H1 (cell line): ENCODE data around the gene F11R. TPM values are rescaled to one million over a fixed set of nuclear protein-coding genes. Genes with fewer than 3 reads are reported as not detected.
A peak's percentile ranks its signal among the peaks of the same experiment; 100 is the strongest.

Experiments
- CTCF ChIA-PET: fragments of 300-600 bp; sonication (Branson Sonifier 250); formaldehyde crosslinking; loops from one replicate; lab custom pipeline; 2021; ENCODE audit not compliant: partially characterized antibody; lab: Charles Lee
- POLR2A ChIA-PET: fragments of 300-600 bp; sonication (Branson Sonifier 250); formaldehyde crosslinking; loops from one replicate; lab custom pipeline; 2021; ENCODE audit warnings: inconsistent platforms; ENCODE audit not compliant: partially characterized antibody; lab: Charles Lee
- DNase-seq, 2 experiments: peaks; one replicate each; pipeline versions ENCODE4 v3.0.0 to v3.0.0-alpha.2; 2010 to 2022; ENCODE audit warnings: low spot score in 2 of 2, low read depth in 1 of 2, mixed read lengths in 1 of 2
- FAIRE-seq: peaks from 2 replicates; lab custom pipeline; 2011; peaks lifted over from hg19 to GRCh38; lab: Jason Lieb, UNC
- H2AFZ ChIP-seq: 2 replicates; pipeline ENCODE4 v1.8.1; 2012; ENCODE audit warnings: low read length, inconsistent platforms
- H2AK5ac ChIP-seq: 2 replicates; pipeline ENCODE4 v1.6.1; 2013; ENCODE audit warnings: low read depth, low read length
- H2BK120ac ChIP-seq: replicated peaks from 2 replicates; pipeline ENCODE3; 2013; ENCODE audit warnings: low read depth, low read length, inconsistent platforms
- H2BK12ac ChIP-seq: 2 replicates; pipeline ENCODE4 v1.6.1; 2013; ENCODE audit warnings: low read depth, low read length
- H2BK15ac ChIP-seq: 2 replicates; pipeline ENCODE4 v1.6.1; 2013; ENCODE audit warnings: low read length
- H2BK20ac ChIP-seq: 2 replicates; pipeline ENCODE4 v1.6.1; 2013; ENCODE audit warnings: low read length
- H2BK5ac ChIP-seq: 2 replicates; pipeline ENCODE4 v1.6.1; 2013; ENCODE audit warnings: low read depth, low read length
- H3K14ac ChIP-seq: 2 replicates; pipeline ENCODE4 v1.6.1; 2013; ENCODE audit warnings: inconsistent platforms; ENCODE audit not compliant: insufficient read length
- H3K18ac ChIP-seq: 2 replicates; pipeline ENCODE4 v1.6.1; 2013; ENCODE audit warnings: low read length; ENCODE audit errors: extremely low read depth
- H3K23ac ChIP-seq: 2 replicates; pipeline ENCODE4 v1.6.1; 2013; ENCODE audit warnings: inconsistent platforms; ENCODE audit not compliant: insufficient read length
- H3K23me2 ChIP-seq: 2 replicates; pipeline ENCODE4 v1.6.1; 2013; ENCODE audit warnings: low read depth, low read length
- H3K27ac ChIP-seq: 2 replicates; pipeline ENCODE4 v1.6.1; 2011; ENCODE audit warnings: low read depth, low read length, inconsistent platforms
- H3K27me3 ChIP-seq, 4 experiments: replicated peaks in 1 of 4; 1 replicate in 1 of 4; 2 replicates in 3 of 4; pipeline versions ENCODE4 v1.6.1 to v1.8.1; 2011 to 2013; ENCODE audit warnings: low read length in 3 of 4, mild to moderate bottlenecking in 3 of 4, inconsistent platforms in 2 of 4, mixed read lengths in 2 of 4, moderate library complexity in 1 of 4; ENCODE audit not compliant: control insufficient read depth in 3 of 4, insufficient read depth in 3 of 4; ENCODE audit errors: extremely low read depth in 1 of 4
- H3K36me3 ChIP-seq, 4 experiments: 2 replicates each; pipeline versions ENCODE4 v1.6.1 to v1.8.1; 2011 to 2013; ENCODE audit warnings: mild to moderate bottlenecking in 4 of 4, low read length in 3 of 4, moderate library complexity in 2 of 4, control low read depth in 1 of 4, inconsistent platforms in 1 of 4; ENCODE audit not compliant: insufficient read depth in 4 of 4, control insufficient read depth in 2 of 4
- H3K4ac ChIP-seq: replicated peaks from 2 replicates; pipeline ENCODE3; 2013; ENCODE audit warnings: low read length, low read depth, mixed read lengths, inconsistent platforms; ENCODE audit not compliant: insufficient read length
- H3K4me1 ChIP-seq, 4 experiments: replicated peaks in 1 of 4; 1 replicate in 1 of 4; 2 replicates in 3 of 4; pipeline versions ENCODE4 v1.6.1 to v1.8.1; 2011 to 2013; ENCODE audit warnings: low read length in 3 of 4, inconsistent platforms in 2 of 4, mixed read lengths in 1 of 4; ENCODE audit not compliant: insufficient read depth in 4 of 4, control insufficient read depth in 3 of 4
- H3K4me2 ChIP-seq, 2 experiments: 2 replicates each; pipeline versions ENCODE4 v1.6.1 to v1.8.1; 2011 to 2013; ENCODE audit warnings: low read depth in 2 of 2, low read length in 2 of 2, control low read depth in 1 of 2, inconsistent platforms in 1 of 2, mild to moderate bottlenecking in 1 of 2; ENCODE audit not compliant: insufficient read depth in 1 of 2
- H3K4me3 ChIP-seq, 4 experiments: fragments of 200-600, 300-600 bp in 1 of 4; sonication (generic), shearing (Covaris generic), sonication (Bioruptor Twin) in 1 of 4; 2 replicates each; pipeline versions ENCODE4 v1.5.1 to v1.8.1; 2011 to 2016; ENCODE audit warnings: low read length in 4 of 4, low read depth in 3 of 4, control low read depth in 2 of 4, inconsistent platforms in 2 of 4, mild to moderate bottlenecking in 2 of 4, mixed read lengths in 1 of 4, moderate library complexity in 1 of 4; ENCODE audit not compliant: insufficient read depth in 2 of 4; ENCODE audit errors: extremely low read depth in 1 of 4
- H3K56ac ChIP-seq: replicated peaks from 2 replicates; pipeline ENCODE3; 2013; ENCODE audit warnings: low read depth, mild to moderate bottlenecking, mixed read lengths, low read length, inconsistent platforms; ENCODE audit not compliant: insufficient read length
- H3K79me1 ChIP-seq: 2 replicates; pipeline ENCODE4 v1.6.1; 2013; ENCODE audit warnings: low read depth, low read length, control low read depth
- H3K79me2 ChIP-seq, 2 experiments: 2 replicates each; pipeline versions ENCODE4 v1.6.1 to v1.8.1; 2012 to 2013; ENCODE audit warnings: low read length in 2 of 2, mild to moderate bottlenecking in 2 of 2, inconsistent platforms in 1 of 2; ENCODE audit not compliant: insufficient read depth in 2 of 2, control insufficient read depth in 1 of 2
- H3K9ac ChIP-seq, 4 experiments: replicated peaks in 1 of 4; 1 replicate in 1 of 4; 2 replicates in 3 of 4; pipeline versions ENCODE4 v1.6.1 to v1.8.1; 2011 to 2013; ENCODE audit warnings: low read depth in 3 of 4, low read length in 3 of 4, control low read depth in 2 of 4, mild to moderate bottlenecking in 2 of 4, moderate library complexity in 2 of 4, inconsistent platforms in 1 of 4; ENCODE audit errors: extremely low read depth in 1 of 4
- H3K9me3 ChIP-seq, 2 experiments: 2 replicates each; pipeline versions ENCODE4 v1.6.1 to v1.8.1; 2012 to 2013; ENCODE audit warnings: mild to moderate bottlenecking in 2 of 2, moderate library complexity in 2 of 2, control low read depth in 1 of 2, inconsistent platforms in 1 of 2, low read depth in 1 of 2, low read length in 1 of 2, mixed read lengths in 1 of 2; ENCODE audit not compliant: insufficient read depth in 2 of 2
- H4K20me1 ChIP-seq, 2 experiments: replicated peaks in 1 of 2; 2 replicates each; pipeline versions ENCODE3 to v1.8.1; 2011 to 2013; ENCODE audit warnings: inconsistent platforms in 2 of 2, low read length in 2 of 2, mild to moderate bottlenecking in 1 of 2; ENCODE audit not compliant: insufficient read depth in 2 of 2, control insufficient read depth in 1 of 2
- H4K5ac ChIP-seq: 2 replicates; pipeline ENCODE4 v1.6.1; 2013; ENCODE audit warnings: low read length, low read depth, mixed read lengths, inconsistent platforms; ENCODE audit not compliant: insufficient read length
- H4K8ac ChIP-seq: 2 replicates; pipeline ENCODE4 v1.8.0; 2013; ENCODE audit warnings: mild to moderate bottlenecking, moderate library complexity, low read length, inconsistent platforms; ENCODE audit not compliant: insufficient read depth; ENCODE audit errors: extremely low read depth
- H4K91ac ChIP-seq: replicated peaks from 2 replicates; pipeline ENCODE3; 2013; ENCODE audit warnings: low read length, mixed read lengths, inconsistent platforms; ENCODE audit not compliant: insufficient read length
- POLR2A ChIP-seq, 2 experiments: IDR thresholded peaks; 1 replicate in 1 of 2; 2 replicates in 1 of 2; pipeline ENCODE4 v1.6.1; 2011; ENCODE audit warnings: low read depth in 2 of 2, low read length in 2 of 2, mild to moderate bottlenecking in 2 of 2; ENCODE audit errors: control extremely low read depth in 1 of 2
- POLR2AphosphoS5 ChIP-seq: IDR thresholded peaks from 2 replicates; pipeline ENCODE4 v1.6.1; 2011; ENCODE audit warnings: low read depth, low read length
- RBBP5 ChIP-seq: IDR thresholded peaks from 2 replicates; pipeline ENCODE4 v1.7.1; 2012; ENCODE audit warnings: low read depth, mild to moderate bottlenecking, inconsistent platforms, low read length, moderate library complexity, borderline replicate concordance
- RNF2 ChIP-seq: fragments of 200-900, 300-1000 bp; sonication (generic); IDR thresholded peaks from 2 replicates; pipeline ENCODE4 v1.7.1; 2016; ENCODE audit warnings: borderline replicate concordance, low read depth, mild to moderate bottlenecking, antibody characterized with exemption, low read length; ENCODE audit not compliant: poor library complexity, severe bottlenecking; ENCODE audit errors: missing control alignments
- SIN3A ChIP-seq, 2 experiments: IDR thresholded peaks in 1 of 2; conservative IDR thresholded peaks in 1 of 2; 2 replicates each; pipeline ENCODE4 v1.6.1; 2011 to 2012; ENCODE audit warnings: low read length in 2 of 2, improper control_type of control experiment in 1 of 2, low read depth in 1 of 2, mild to moderate bottlenecking in 1 of 2
- TCF12 ChIP-seq: IDR thresholded peaks from 2 replicates; pipeline ENCODE4 v1.6.1; 2011; ENCODE audit warnings: low read depth, mild to moderate bottlenecking, low read length
- TEAD4 ChIP-seq: IDR thresholded peaks from 2 replicates; pipeline ENCODE4 v1.6.1; 2012; ENCODE audit warnings: low read depth, low read length, inconsistent platforms, mixed read lengths
- YY1 ChIP-seq: IDR thresholded peaks from 2 replicates; pipeline ENCODE4 v1.6.1; 2011; ENCODE audit warnings: low read depth, mild to moderate bottlenecking, low read length
- WGBS, 2 experiments: shearing (Covaris generic) in 1 of 2; methylation state at CpG; one replicate each; pipeline versions ENCODE4 v1.1.6 to v1.1.7; 2013 to 2015; ENCODE audit warnings: low lambda C conversion rate in 2 of 2, mixed read lengths in 2 of 2, inconsistent platforms in 1 of 2, low coverage in 1 of 2, missing lambda C conversion rate in 1 of 2; ENCODE audit not compliant: insufficient replicate concordance in 2 of 2, insufficient coverage in 1 of 2, insufficient read length in 1 of 2; ENCODE audit errors: extremely low coverage in 1 of 2, missing lambda C conversion rate in 1 of 2; 5-methylcytosine and 5-hydroxymethylcytosine counted together
- polyA plus RNA-seq, 7 experiments: library from polyadenylated mRNA; depleted of rRNA in 3 of 7; stranded (reverse) in 5 of 7; unstranded in 2 of 7; fragments of >200 nt in 5 of 7; fragments of 200-250 nt in 2 of 7; gene quantifications; 1 replicate in 5 of 7; 2 replicates in 1 of 7; 4 replicates in 1 of 7; pipeline versions ENCODE4 v1.2.1 to v1.2.3, GENCODE V29; 2011 to 2013; ENCODE audit warnings: missing spikeins in 2 of 7, mixed read lengths in 2 of 7
- total RNA-seq: library from RNA; stranded (reverse); fragmentation: NEBNext Ultra II Directional; extraction: Animal tissue kit (Norgen Biotek cat#: 25700); gene quantifications from 2 replicates; pipeline ENCODE4 v1.2.1, GENCODE V29; 2021
- TF ChIP-seq, protein P1 (sequence below): IDR thresholded peaks from 2 replicates; pipeline ENCODE4 v1.6.1; 2012; ENCODE audit warnings: inconsistent platforms
- TF ChIP-seq, protein P2 (sequence below): IDR thresholded peaks from 2 replicates; pipeline ENCODE4 v1.6.1; 2011; ENCODE audit warnings: low read depth, mild to moderate bottlenecking, low read length; ENCODE audit not compliant: insufficient read depth

Gene F11R
- total and polyA plus RNA-seq, 2 of the 8 experiments (the other 6 are each of a cell fraction or from before 2014, with no cell fraction given), result 159 to 200 TPM

DNA sequence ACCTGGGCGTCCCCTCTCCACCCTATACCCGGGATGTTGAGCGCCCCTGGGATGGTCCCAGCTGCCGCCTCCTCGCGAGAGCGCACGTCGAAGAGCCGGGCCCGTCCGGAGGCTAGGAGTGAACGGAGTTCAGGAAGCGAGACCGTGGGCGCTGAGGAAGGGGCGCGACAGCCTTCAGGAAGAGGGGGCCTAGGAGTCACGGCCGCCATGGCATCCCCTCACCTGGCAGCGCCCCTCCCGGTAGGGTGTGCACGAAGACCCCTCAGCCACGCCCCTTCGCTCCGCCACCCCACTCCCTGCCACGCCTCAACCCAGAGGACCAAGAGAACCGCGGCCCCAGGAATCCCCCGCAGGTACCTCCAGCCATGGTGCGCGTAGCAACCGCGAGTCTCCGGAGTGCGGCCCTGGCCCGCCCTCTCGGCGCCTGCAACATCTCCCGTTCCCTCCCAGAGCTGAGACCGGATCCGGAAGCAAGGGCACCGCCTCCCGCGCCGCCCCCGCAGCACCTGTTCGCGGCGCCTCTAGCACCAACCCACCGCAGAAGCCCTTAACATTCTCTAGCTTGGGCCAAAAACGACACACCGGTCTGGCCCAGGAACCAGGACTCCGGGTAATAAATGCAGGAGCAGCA is 17.7 kb upstream of the F11R start, which contains the start of gene TSTD1:
Gene TSTD1 (minus strand): TSS at position 442 of the 631 bp plus-strand sequence. CDS start 75 bp downstream, at position 367.
- no peak for FAIRE-seq
- Histone ChIP-seq H3K18ac (peak within 1 kb of the TSS; percentile 81), H2BK120ac (no peak within 1 kb of the TSS), H3K36me3 (peaks cover 24 to 36% (median 31%) of the 10 kb centered on the region in 4 experiments; a peak in 6 of 8 replicates), H4K20me1 (peaks cover 0 to 8% of the 10 kb centered on the region in 2 experiments), H4K8ac (peak within 1 kb of the TSS; percentile 54; the same call in 1 of the 2 replicates), H2AFZ (no peak within 1 kb of the TSS; the same call in 1 of the 2 replicates), H2BK20ac (no peak within 1 kb of the TSS), H3K27me3 (no peaks in the 10 kb centered on the region), H3K14ac (no peak within 1 kb of the TSS), H3K27ac (0 out of 2 replicates have a peak within 1 kb of the TSS, but pooled peaks have one; percentile 22), H2AK5ac (no peak within 1 kb of the TSS), H4K5ac (peak within 1 kb of the TSS; percentile 76), H3K79me1 (peaks cover 5% of the 10 kb centered on the region), H3K56ac (peak within 1 kb of the TSS; percentile 90), H2BK12ac (0 out of 2 replicates have a peak within 1 kb of the TSS, but pooled peaks have one; percentile 75), H3K79me2 (peaks cover 0 to 17% of the 10 kb centered on the region in 2 experiments; a peak in 1 of 4 replicates), H2BK5ac (peak within 1 kb of the TSS; percentile 91), H3K23ac (no peak within 1 kb of the TSS), H3K9me3 (no peaks in the 10 kb centered on the region), H3K4me1 (peaks cover 5 to 11% (median 8%) of the 10 kb centered on the region in 4 experiments; a peak in 6 of 7 replicates), H3K4me2 (peak within 1 kb of the TSS; percentile 68 to 73), H4K91ac (peak within 1 kb of the TSS; percentile 51), H3K4me3 (peak within 1 kb of the TSS; percentile 64 to 97 (median 85)), H3K23me2 (peaks cover 3% of the 10 kb centered on the region; the same call in 1 of the 2 replicates), H2BK15ac (no peak within 1 kb of the TSS; the same call in 1 of the 2 replicates), H3K4ac (no peak within 1 kb of the TSS), H3K9ac (peak within 1 kb of the TSS; percentile 40 to 72 (median 59))
- POLR2A ChIA-PET, result interaction anchor here (0.6 to 3.4 kb wide), 16 partner anchors 9 to 127 kb away, joined by 3 to 50 read pairs (median 3); partner anchors contain the start of gene F11R
- peak in 1 of 2 experiments; percentile 88 for DNase-seq
- CTCF ChIA-PET, result interaction anchor here (1.1 to 6.7 kb wide), 7 partner anchors 16 to 145 kb away, joined by 3 to 73 read pairs (median 3); partner anchors contain the start of gene KLHDC9
- WGBS, 2 experiments, result 1% methylated on average over 43 of the region's 54 CpGs; no CpG with 5 or more reads in 1 of the 2 experiments
- peak; percentile 62 to 68 for TF ChIP-seq POLR2A (IDR thresholded peaks at IDR 0.05; ENCODE audit: control extremely low read depth in 1 of 2, low read depth in 2 of 2, low read length in 2 of 2)
- no peak for TF ChIP-seq RBBP5
- no peak for TF ChIP-seq TEAD4
- peak; percentile 20 to 72; a peak in 2 of 4 replicates for TF ChIP-seq SIN3A (conservative IDR thresholded peaks at IDR 0.05 in 1 of 2, IDR thresholded peaks at IDR 0.05 in 1 of 2; ENCODE audit: low read depth in 1 of 2, low read length in 2 of 2)
- no peak; the same call in 1 of the 2 replicates for TF ChIP-seq POLR2AphosphoS5
- peak; percentile 73 for TF ChIP-seq YY1
- TF ChIP-seq, protein P1, sequence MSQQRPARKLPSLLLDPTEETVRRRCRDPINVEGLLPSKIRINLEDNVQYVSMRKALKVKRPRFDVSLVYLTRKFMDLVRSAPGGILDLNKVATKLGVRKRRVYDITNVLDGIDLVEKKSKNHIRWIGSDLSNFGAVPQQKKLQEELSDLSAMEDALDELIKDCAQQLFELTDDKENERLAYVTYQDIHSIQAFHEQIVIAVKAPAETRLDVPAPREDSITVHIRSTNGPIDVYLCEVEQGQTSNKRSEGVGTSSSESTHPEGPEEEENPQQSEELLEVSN, result peak; percentile 93
- TF ChIP-seq RNF2, result no peak
- TF ChIP-seq, protein P2, sequence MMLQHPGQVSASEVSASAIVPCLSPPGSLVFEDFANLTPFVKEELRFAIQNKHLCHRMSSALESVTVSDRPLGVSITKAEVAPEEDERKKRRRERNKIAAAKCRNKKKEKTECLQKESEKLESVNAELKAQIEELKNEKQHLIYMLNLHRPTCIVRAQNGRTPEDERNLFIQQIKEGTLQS, result no peak
- no peak for TF ChIP-seq TCF12
